Panc1 (cell line): Measurements from ENCODE around the gene GTF2A1L.

Experiments used
- POLR2AphosphoS5 ChIP-seq: IDR thresholded peaks from 2 replicates; pipeline ENCODE4 v1.6.1; 2012; ENCODE audit warnings: mild to moderate bottlenecking, low read depth, low read length, moderate library complexity
- TF ChIP-seq, protein P1 (sequence below): fragments of 450-650 bp; IDR thresholded peaks from 2 replicates; pipeline ENCODE4 v1.5.1; 2017; ENCODE audit warnings: mild to moderate bottlenecking
- TF ChIP-seq, protein P2 (sequence below), 2 experiments: IDR thresholded peaks; 2 replicates each; pipeline ENCODE4 v1.6.1; 2011 to 2012; ENCODE audit warnings: low read depth in 2 of 2, control low read depth in 1 of 2, low read length in 1 of 2, mild to moderate bottlenecking in 1 of 2, moderate library complexity in 1 of 2; ENCODE audit not compliant: insufficient read depth in 1 of 2

DNA sequence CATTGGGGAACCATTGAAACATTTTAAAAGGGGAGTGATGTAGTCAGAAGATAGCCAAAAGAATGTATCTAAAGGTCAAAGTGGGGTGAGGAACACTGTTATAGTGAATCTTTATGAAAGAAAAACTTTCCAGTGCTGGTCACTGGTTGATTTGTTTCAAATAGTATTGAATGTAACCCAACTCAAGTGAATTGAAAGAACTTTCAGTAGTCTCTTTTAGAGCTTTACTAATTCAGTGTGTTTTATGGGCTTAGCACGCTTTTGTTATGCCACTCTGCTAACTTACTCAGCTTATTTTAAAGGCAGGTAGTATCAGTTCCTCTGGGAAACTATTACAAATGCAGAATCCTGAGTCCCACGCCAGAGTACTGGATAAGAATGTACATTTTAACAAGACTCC, 57.3 kb downstream of the GTF2A1L start:
- TF ChIP-seq, protein P1, sequence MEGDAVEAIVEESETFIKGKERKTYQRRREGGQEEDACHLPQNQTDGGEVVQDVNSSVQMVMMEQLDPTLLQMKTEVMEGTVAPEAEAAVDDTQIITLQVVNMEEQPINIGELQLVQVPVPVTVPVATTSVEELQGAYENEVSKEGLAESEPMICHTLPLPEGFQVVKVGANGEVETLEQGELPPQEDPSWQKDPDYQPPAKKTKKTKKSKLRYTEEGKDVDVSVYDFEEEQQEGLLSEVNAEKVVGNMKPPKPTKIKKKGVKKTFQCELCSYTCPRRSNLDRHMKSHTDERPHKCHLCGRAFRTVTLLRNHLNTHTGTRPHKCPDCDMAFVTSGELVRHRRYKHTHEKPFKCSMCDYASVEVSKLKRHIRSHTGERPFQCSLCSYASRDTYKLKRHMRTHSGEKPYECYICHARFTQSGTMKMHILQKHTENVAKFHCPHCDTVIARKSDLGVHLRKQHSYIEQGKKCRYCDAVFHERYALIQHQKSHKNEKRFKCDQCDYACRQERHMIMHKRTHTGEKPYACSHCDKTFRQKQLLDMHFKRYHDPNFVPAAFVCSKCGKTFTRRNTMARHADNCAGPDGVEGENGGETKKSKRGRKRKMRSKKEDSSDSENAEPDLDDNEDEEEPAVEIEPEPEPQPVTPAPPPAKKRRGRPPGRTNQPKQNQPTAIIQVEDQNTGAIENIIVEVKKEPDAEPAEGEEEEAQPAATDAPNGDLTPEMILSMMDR: no peak
- TF ChIP-seq POLR2AphosphoS5: no peak
- TF ChIP-seq, protein P2, sequence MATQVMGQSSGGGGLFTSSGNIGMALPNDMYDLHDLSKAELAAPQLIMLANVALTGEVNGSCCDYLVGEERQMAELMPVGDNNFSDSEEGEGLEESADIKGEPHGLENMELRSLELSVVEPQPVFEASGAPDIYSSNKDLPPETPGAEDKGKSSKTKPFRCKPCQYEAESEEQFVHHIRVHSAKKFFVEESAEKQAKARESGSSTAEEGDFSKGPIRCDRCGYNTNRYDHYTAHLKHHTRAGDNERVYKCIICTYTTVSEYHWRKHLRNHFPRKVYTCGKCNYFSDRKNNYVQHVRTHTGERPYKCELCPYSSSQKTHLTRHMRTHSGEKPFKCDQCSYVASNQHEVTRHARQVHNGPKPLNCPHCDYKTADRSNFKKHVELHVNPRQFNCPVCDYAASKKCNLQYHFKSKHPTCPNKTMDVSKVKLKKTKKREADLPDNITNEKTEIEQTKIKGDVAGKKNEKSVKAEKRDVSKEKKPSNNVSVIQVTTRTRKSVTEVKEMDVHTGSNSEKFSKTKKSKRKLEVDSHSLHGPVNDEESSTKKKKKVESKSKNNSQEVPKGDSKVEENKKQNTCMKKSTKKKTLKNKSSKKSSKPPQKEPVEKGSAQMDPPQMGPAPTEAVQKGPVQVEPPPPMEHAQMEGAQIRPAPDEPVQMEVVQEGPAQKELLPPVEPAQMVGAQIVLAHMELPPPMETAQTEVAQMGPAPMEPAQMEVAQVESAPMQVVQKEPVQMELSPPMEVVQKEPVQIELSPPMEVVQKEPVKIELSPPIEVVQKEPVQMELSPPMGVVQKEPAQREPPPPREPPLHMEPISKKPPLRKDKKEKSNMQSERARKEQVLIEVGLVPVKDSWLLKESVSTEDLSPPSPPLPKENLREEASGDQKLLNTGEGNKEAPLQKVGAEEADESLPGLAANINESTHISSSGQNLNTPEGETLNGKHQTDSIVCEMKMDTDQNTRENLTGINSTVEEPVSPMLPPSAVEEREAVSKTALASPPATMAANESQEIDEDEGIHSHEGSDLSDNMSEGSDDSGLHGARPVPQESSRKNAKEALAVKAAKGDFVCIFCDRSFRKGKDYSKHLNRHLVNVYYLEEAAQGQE (IDR thresholded peaks at IDR 0.05; ENCODE audit: insufficient read depth in 1 of 2, low read depth in 2 of 2, low read length in 1 of 2): no peak
